ENCODE results near the gene TRIM2. TPM values are rescaled to one million over a fixed set of nuclear protein-coding genes. Genes with fewer than 3 reads are reported as not detected.

Gene TRIM2
- total RNA-seq, 5 donors from 2014 or later (not counting 1 experiment from before 2014, with no cell fraction given), result 3.5 to 8.4 (median 4.4) TPM

- no peak for ATAC-seq (replicated peaks in 1 of 4)
- ChIA-PET CTCF (no interaction called here), POLR2A (interaction anchor here in 1 of 2 donors (0.7 kb wide), 1 partner anchor 61 kb away, joined by 3 read pairs; no protein-coding TSS in a partner anchor)
- no peak for DNase-seq
- H3K9me3 ChIP-seq, result no peaks in the 10 kb centered on the region
- WGBS (ENCODE audit: insufficient coverage), result 87% methylated on average over 3 of the region's 4 CpGs
- H3K36me3 Mint-ChIP-seq, result no peaks in the 10 kb centered on the region
- no peaks in the 10 kb centered on the region for H3K36me3 ChIP-seq (ENCODE audit: control insufficient read depth in 2 of 2, extremely low read depth in 1 of 2, insufficient read depth in 1 of 2, low read length in 1 of 2)
- H3K27me3 ChIP-seq (replicated peaks in 1 of 2; ENCODE audit: control insufficient read depth in 2 of 2, extremely low read depth in 1 of 2, insufficient read depth in 2 of 2, low read length in 1 of 2), result peaks cover 0 to 3% of the 10 kb centered on the region in 2 experiments
- H3K27me3 Mint-ChIP-seq, result no peaks in the 10 kb centered on the region
- no peak overlapping the region for H3K27ac ChIP-seq (ENCODE audit: low read length)
- no peak overlapping the region for H3K4me3 ChIP-seq (ENCODE audit: control insufficient read depth in 1 of 2, extremely low read depth in 1 of 2, low read length in 1 of 2)
- H3K4me1 ChIP-seq (ENCODE audit: control insufficient read depth in 1 of 2, extremely low read depth in 1 of 2, insufficient read depth in 2 of 2, low read length in 2 of 2), result no peaks in the 10 kb centered on the region
- H3K27ac Mint-ChIP-seq, result no peak overlapping the region
- H3K4me3 Mint-ChIP-seq, result no peak overlapping the region
- no peaks in the 10 kb centered on the region for H3K9me3 Mint-ChIP-seq
- H3K4me1 Mint-ChIP-seq, result peaks cover 0 to 4% (median 0%) of the 10 kb centered on the region in 3 donors
Measured at GRCh38 chr4:153183146-153183545, 21.1 kb upstream of the TRIM2 start.

GRCh38 chr4:153185331-153185852, 18.9 kb upstream of the TRIM2 start:
- H3K4me1 Mint-ChIP-seq, result peaks cover 0 to 4% (median 0%) of the 10 kb centered on the region in 3 donors
- ChIA-PET POLR2A (no interaction called here), CTCF (no interaction called here)
- peaks cover 0 to 3% of the 10 kb centered on the region in 2 experiments for H3K27me3 ChIP-seq (replicated peaks in 1 of 2; ENCODE audit: control insufficient read depth in 2 of 2, extremely low read depth in 1 of 2, insufficient read depth in 2 of 2, low read length in 1 of 2)
- H3K27ac ChIP-seq (ENCODE audit: low read length), result no peak overlapping the region
- no peak overlapping the region for H3K4me3 Mint-ChIP-seq
- H3K4me1 ChIP-seq (ENCODE audit: control insufficient read depth in 1 of 2, extremely low read depth in 1 of 2, insufficient read depth in 2 of 2, low read length in 2 of 2), result no peaks in the 10 kb centered on the region
- H3K27ac Mint-ChIP-seq, result no peak overlapping the region
- no peaks in the 10 kb centered on the region for H3K9me3 Mint-ChIP-seq
- no peak for DNase-seq
- H3K27me3 Mint-ChIP-seq, result no peaks in the 10 kb centered on the region
- no peaks in the 10 kb centered on the region for H3K9me3 ChIP-seq
- H3K36me3 ChIP-seq (ENCODE audit: control insufficient read depth in 2 of 2, extremely low read depth in 1 of 2, insufficient read depth in 1 of 2, low read length in 1 of 2), result no peaks in the 10 kb centered on the region
- H3K36me3 Mint-ChIP-seq, result no peaks in the 10 kb centered on the region
- ATAC-seq (replicated peaks in 1 of 4), result no peak
- 94% methylated on average over 2 of the region's 2 CpGs for WGBS (ENCODE audit: insufficient coverage)
- H3K4me3 ChIP-seq (ENCODE audit: control insufficient read depth in 1 of 2, extremely low read depth in 1 of 2, low read length in 1 of 2), result no peak overlapping the region

GRCh38 chr4:153186046-153186728, 18.1 kb upstream of the TRIM2 start:
- Histone ChIP-seq H3K4me3 (ENCODE audit: control insufficient read depth in 1 of 2, extremely low read depth in 1 of 2, low read length in 1 of 2) (no peak overlapping the region), H3K4me1 (ENCODE audit: control insufficient read depth in 1 of 2, extremely low read depth in 1 of 2, insufficient read depth in 2 of 2, low read length in 2 of 2) (no peaks in the 10 kb centered on the region), H3K27me3 (replicated peaks in 1 of 2; ENCODE audit: control insufficient read depth in 2 of 2, extremely low read depth in 1 of 2, insufficient read depth in 2 of 2, low read length in 1 of 2) (peaks cover 0 to 3% of the 10 kb centered on the region in 2 experiments), H3K9me3 (no peaks in the 10 kb centered on the region), H3K36me3 (ENCODE audit: control insufficient read depth in 2 of 2, extremely low read depth in 1 of 2, insufficient read depth in 1 of 2, low read length in 1 of 2) (no peaks in the 10 kb centered on the region), H3K27ac (ENCODE audit: low read length) (no peak overlapping the region)
- peaks cover 0 to 4% (median 0%) of the 10 kb centered on the region in 3 donors for H3K4me1 Mint-ChIP-seq
- H3K27me3 Mint-ChIP-seq, result no peaks in the 10 kb centered on the region
- ChIA-PET POLR2A (no interaction called here), CTCF (no interaction called here)
- no peak overlapping the region for H3K4me3 Mint-ChIP-seq
- no peaks in the 10 kb centered on the region for H3K36me3 Mint-ChIP-seq
- no peaks in the 10 kb centered on the region for H3K9me3 Mint-ChIP-seq
- no peak for DNase-seq
- no peak for ATAC-seq (replicated peaks in 1 of 4)
- 81% methylated on average over 4 of the region's 12 CpGs for whole genome bisulfite sequencing (ENCODE audit: insufficient coverage)
- H3K27ac Mint-ChIP-seq, result no peak overlapping the region

- DNase-seq (no peak), ATAC-seq (replicated peaks in 1 of 4) (no peak)
- Mint-ChIP-seq H3K27ac (no peak overlapping the region), H3K36me3 (no peaks in the 10 kb centered on the region), H3K4me1 (no peaks in the 10 kb centered on the region), H3K27me3 (no peaks in the 10 kb centered on the region), H3K4me3 (no peak overlapping the region), H3K9me3 (no peaks in the 10 kb centered on the region)
- no peaks in the 10 kb centered on the region for H3K4me1 ChIP-seq (ENCODE audit: control insufficient read depth in 1 of 2, extremely low read depth in 1 of 2, insufficient read depth in 2 of 2, low read length in 2 of 2)
- ChIA-PET POLR2A (interaction anchor here in 1 of 2 donors (0.6 kb wide), 1 partner anchor 150 kb away, joined by 4 read pairs; no protein-coding TSS in a partner anchor), CTCF (no interaction called here)
- WGBS (ENCODE audit: insufficient coverage), result no CpG with 5 or more reads among the region's 11 CpGs
- no peak overlapping the region for H3K4me3 ChIP-seq (ENCODE audit: control insufficient read depth in 1 of 2, extremely low read depth in 1 of 2, low read length in 1 of 2)
- no peaks in the 10 kb centered on the region for H3K9me3 ChIP-seq
- H3K27ac ChIP-seq (ENCODE audit: low read length), result no peak overlapping the region
- H3K36me3 ChIP-seq (ENCODE audit: control insufficient read depth in 2 of 2, extremely low read depth in 1 of 2, insufficient read depth in 1 of 2, low read length in 1 of 2), result no peaks in the 10 kb centered on the region
- no peaks in the 10 kb centered on the region for H3K27me3 ChIP-seq (replicated peaks in 1 of 2; ENCODE audit: control insufficient read depth in 2 of 2, extremely low read depth in 1 of 2, insufficient read depth in 2 of 2, low read length in 1 of 2)
Measured at GRCh38 chr4:153189016-153189801, 15.0 kb upstream of the TRIM2 start.

- H3K36me3 Mint-ChIP-seq, result no peaks in the 10 kb centered on the region
- Histone ChIP-seq H3K36me3 (ENCODE audit: control insufficient read depth in 2 of 2, extremely low read depth in 1 of 2, insufficient read depth in 1 of 2, low read length in 1 of 2) (no peaks in the 10 kb centered on the region), H3K27ac (ENCODE audit: low read length) (no peak overlapping the region), H3K9me3 (no peaks in the 10 kb centered on the region), H3K27me3 (replicated peaks in 1 of 2; ENCODE audit: control insufficient read depth in 2 of 2, extremely low read depth in 1 of 2, insufficient read depth in 2 of 2, low read length in 1 of 2) (no peaks in the 10 kb centered on the region), H3K4me3 (ENCODE audit: control insufficient read depth in 1 of 2, extremely low read depth in 1 of 2, low read length in 1 of 2) (no peak overlapping the region), H3K4me1 (ENCODE audit: control insufficient read depth in 1 of 2, extremely low read depth in 1 of 2, insufficient read depth in 2 of 2, low read length in 2 of 2) (no peaks in the 10 kb centered on the region)
- no peaks in the 10 kb centered on the region for H3K9me3 Mint-ChIP-seq
- ChIA-PET CTCF (interaction anchor here in 1 of 2 donors (0.9 kb wide), 1 partner anchor 109 kb away, joined by 3 read pairs; no protein-coding TSS in a partner anchor), POLR2A (interaction anchor here in 1 of 2 donors (0.7 kb wide), 1 partner anchor 513 kb away, joined by 3 read pairs; no protein-coding TSS in a partner anchor)
- H3K27me3 Mint-ChIP-seq, result no peaks in the 10 kb centered on the region
- no peaks in the 10 kb centered on the region for H3K4me1 Mint-ChIP-seq
- ATAC-seq (replicated peaks in 1 of 4), result no peak
- no peak for DNase-seq
- no peak overlapping the region for H3K4me3 Mint-ChIP-seq
- 69% methylated on average over 2 of the region's 5 CpGs for WGBS (ENCODE audit: insufficient coverage)
- H3K27ac Mint-ChIP-seq, result no peak overlapping the region
Measured at GRCh38 chr4:153191795-153192363, 12.4 kb upstream of the TRIM2 start.

GRCh38 chr4:153197301-153197700, 6.9 kb upstream of the TRIM2 start:
- Histone ChIP-seq H3K4me1 (ENCODE audit: control insufficient read depth in 1 of 2, extremely low read depth in 1 of 2, insufficient read depth in 2 of 2, low read length in 2 of 2) (peaks cover 0 to 3% of the 10 kb centered on the region in 2 experiments), H3K9me3 (no peaks in the 10 kb centered on the region), H3K27ac (ENCODE audit: low read length) (no peak overlapping the region), H3K27me3 (replicated peaks in 1 of 2; ENCODE audit: control insufficient read depth in 2 of 2, extremely low read depth in 1 of 2, insufficient read depth in 2 of 2, low read length in 1 of 2) (no peaks in the 10 kb centered on the region), H3K36me3 (ENCODE audit: control insufficient read depth in 2 of 2, extremely low read depth in 1 of 2, insufficient read depth in 1 of 2, low read length in 1 of 2) (no peaks in the 10 kb centered on the region), H3K4me3 (ENCODE audit: control insufficient read depth in 1 of 2, extremely low read depth in 1 of 2, low read length in 1 of 2) (no peak overlapping the region)
- Mint-ChIP-seq H3K27ac (no peak overlapping the region), H3K9me3 (no peaks in the 10 kb centered on the region), H3K36me3 (no peaks in the 10 kb centered on the region), H3K27me3 (no peaks in the 10 kb centered on the region), H3K4me3 (no peak overlapping the region), H3K4me1 (peaks cover 0 to 5% (median 0%) of the 10 kb centered on the region in 3 donors)
- 67% methylated on average over 1 of the region's 5 CpGs for WGBS (ENCODE audit: insufficient coverage)
- ChIA-PET POLR2A (no interaction called here), CTCF (no interaction called here)
- ATAC-seq (replicated peaks in 1 of 4), result no peak
- DNase-seq, result no peak
